ENCODE results near the gene POLG.

The POLG gene

DNA sequence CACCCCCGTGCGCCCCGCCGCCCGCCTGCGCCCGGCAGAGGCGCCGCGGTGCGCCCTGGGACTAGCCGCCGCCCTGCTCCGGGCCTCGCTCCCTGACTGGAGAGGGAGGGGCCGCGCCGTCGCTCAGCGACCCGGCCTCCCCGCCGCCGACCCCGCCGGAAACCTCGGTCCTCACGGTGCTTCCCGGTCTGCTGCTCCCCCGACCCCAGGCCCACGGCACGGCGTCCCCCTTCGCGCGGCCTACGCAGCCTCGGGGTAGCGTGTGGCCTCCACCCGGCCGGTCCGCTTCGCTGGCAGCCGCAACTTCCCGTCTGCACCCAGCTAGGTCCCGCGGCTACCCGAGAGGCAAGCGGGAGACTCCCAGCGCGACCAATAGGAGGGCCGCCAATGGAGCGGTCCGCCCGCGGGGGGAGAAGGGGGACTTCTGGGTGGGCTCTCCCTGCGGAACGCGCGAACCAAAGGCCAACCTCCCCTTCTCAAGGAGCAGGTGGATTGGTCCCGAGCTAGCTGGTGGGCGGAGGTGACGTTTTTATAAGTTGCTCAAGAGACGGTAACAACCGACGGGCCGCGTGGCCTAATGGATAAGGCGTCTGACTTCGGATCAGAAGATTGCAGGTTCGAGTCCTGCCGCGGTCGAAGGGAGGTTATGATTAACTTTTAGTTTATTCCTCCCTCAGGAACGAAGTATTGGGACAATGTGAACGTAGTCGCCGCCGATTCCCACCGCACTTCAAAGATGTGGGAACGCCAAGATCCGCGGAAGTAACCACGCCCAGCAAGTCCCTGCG lies at the start of gene POLG (continued):
- TF ChIP-seq MYNN (tag by site-specific recombination; IDR thresholded peaks at IDR 0.05; ENCODE audit: borderline replicate concordance) (no peak; the same call in 1 of the 2 replicates), ZNF610 (tag by site-specific recombination; IDR thresholded peaks at IDR 0.05; ENCODE audit: borderline replicate concordance) (peak; percentile 80), ZNF518A (tag by site-specific recombination; conservative IDR thresholded peaks at IDR 0.05; ENCODE audit: low read depth) (peak; percentile 53; the same call in 1 of the 2 replicates), ZNF211 (tag by site-specific recombination; IDR thresholded peaks at IDR 0.05; ENCODE audit: low read depth) (no peak), ZNF555 (tag by site-specific recombination; conservative IDR thresholded peaks at IDR 0.05) (no peak), ZNF768 (tag by site-specific recombination; IDR thresholded peaks at IDR 0.05) (no peak), MZF1 (tag by site-specific recombination; IDR thresholded peaks at IDR 0.05; ENCODE audit: borderline replicate concordance) (no peak), PATZ1 (tag by site-specific recombination; IDR thresholded peaks at IDR 0.05) (peak; percentile 73), ZNF157 (tag by site-specific recombination; IDR thresholded peaks at IDR 0.05) (no peak), ZNF121 (tag by site-specific recombination; IDR thresholded peaks at IDR 0.05) (peak; percentile 9; the same call in 1 of the 2 replicates), GLI4 (tag by site-specific recombination; IDR thresholded peaks at IDR 0.05) (no peak; the same call in 1 of the 2 replicates), ZNF292 (tag by site-specific recombination; IDR thresholded peaks at IDR 0.05; ENCODE audit: borderline replicate concordance, low read depth) (no peak), ZNF510 (tag by site-specific recombination; IDR thresholded peaks at IDR 0.05; ENCODE audit: insufficient replicate concordance) (peak; percentile 50), OVOL3 (tag by site-specific recombination; IDR thresholded peaks at IDR 0.05) (0 out of 2 replicates have a peak, but pooled peaks have one; percentile 11), ZNF335 (tag by site-specific recombination; conservative IDR thresholded peaks at IDR 0.05) (peak; percentile 78), ZNF280D (tag by site-specific recombination; IDR thresholded peaks at IDR 0.05) (no peak), ZNF155 (tag by site-specific recombination; IDR thresholded peaks at IDR 0.05) (no peak), ZNF175 (tag by site-specific recombination; IDR thresholded peaks at IDR 0.05) (no peak), OSR2 (tag by site-specific recombination; IDR thresholded peaks at IDR 0.05) (peak; percentile 56), ZNF670 (tag by site-specific recombination; IDR thresholded peaks at IDR 0.05; ENCODE audit: low read depth) (no peak)
- TF ChIP-seq, protein P1, sequence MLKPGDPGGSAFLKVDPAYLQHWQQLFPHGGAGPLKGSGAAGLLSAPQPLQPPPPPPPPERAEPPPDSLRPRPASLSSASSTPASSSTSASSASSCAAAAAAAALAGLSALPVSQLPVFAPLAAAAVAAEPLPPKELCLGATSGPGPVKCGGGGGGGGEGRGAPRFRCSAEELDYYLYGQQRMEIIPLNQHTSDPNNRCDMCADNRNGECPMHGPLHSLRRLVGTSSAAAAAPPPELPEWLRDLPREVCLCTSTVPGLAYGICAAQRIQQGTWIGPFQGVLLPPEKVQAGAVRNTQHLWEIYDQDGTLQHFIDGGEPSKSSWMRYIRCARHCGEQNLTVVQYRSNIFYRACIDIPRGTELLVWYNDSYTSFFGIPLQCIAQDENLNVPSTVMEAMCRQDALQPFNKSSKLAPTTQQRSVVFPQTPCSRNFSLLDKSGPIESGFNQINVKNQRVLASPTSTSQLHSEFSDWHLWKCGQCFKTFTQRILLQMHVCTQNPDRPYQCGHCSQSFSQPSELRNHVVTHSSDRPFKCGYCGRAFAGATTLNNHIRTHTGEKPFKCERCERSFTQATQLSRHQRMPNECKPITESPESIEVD (tag by site-specific recombination; IDR thresholded peaks at IDR 0.05), result 0 out of 2 replicates have a peak, but pooled peaks have one; percentile 9
- TF ChIP-seq, protein P2, sequence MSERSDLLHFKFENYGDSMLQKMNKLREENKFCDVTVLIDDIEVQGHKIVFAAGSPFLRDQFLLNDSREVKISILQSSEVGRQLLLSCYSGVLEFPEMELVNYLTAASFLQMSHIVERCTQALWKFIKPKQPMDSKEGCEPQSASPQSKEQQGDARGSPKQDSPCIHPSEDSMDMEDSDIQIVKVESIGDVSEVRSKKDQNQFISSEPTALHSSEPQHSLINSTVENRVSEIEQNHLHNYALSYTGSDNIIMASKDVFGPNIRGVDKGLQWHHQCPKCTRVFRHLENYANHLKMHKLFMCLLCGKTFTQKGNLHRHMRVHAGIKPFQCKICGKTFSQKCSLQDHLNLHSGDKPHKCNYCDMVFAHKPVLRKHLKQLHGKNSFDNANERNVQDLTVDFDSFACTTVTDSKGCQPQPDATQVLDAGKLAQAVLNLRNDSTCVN (tag by site-specific recombination; optimal IDR thresholded peaks at IDR 0.05), result peak; percentile 77
- TF ChIP-seq, protein P3, sequence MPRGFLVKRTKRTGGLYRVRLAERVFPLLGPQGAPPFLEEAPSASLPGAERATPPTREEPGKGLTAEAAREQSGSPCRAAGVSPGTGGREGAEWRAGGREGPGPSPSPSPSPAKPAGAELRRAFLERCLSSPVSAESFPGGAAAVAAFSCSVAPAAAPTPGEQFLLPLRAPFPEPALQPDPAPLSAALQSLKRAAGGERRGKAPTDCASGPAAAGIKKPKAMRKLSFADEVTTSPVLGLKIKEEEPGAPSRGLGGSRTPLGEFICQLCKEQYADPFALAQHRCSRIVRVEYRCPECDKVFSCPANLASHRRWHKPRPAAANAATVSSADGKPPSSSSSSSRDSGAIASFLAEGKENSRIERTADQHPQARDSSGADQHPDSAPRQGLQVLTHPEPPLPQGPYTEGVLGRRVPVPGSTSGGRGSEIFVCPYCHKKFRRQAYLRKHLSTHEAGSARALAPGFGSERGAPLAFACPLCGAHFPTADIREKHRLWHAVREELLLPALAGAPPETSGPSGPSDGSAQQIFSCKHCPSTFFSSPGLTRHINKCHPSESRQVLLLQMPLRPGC (tag by site-specific recombination; IDR thresholded peaks at IDR 0.05), result peak; percentile 84; the same call in 1 of the 2 replicates
